ENCODE measurements around the gene PCGF1.

PCGF1 gene

GRCh38 chr2:74512744-74513604, 5.5 kb upstream of the PCGF1 start:
- no peak for TF ChIP-seq ZBTB7A (IDR thresholded peaks at IDR 0.05; ENCODE audit: low read depth)
- no peak for TF ChIP-seq RAD21 (IDR thresholded peaks at IDR 0.05; ENCODE audit: low read depth)
- TF ChIP-seq TEAD4 (IDR thresholded peaks at IDR 0.05), result no peak
- TF ChIP-seq YY1 (IDR thresholded peaks at IDR 0.05; ENCODE audit: low read depth), result no peak

DNA sequence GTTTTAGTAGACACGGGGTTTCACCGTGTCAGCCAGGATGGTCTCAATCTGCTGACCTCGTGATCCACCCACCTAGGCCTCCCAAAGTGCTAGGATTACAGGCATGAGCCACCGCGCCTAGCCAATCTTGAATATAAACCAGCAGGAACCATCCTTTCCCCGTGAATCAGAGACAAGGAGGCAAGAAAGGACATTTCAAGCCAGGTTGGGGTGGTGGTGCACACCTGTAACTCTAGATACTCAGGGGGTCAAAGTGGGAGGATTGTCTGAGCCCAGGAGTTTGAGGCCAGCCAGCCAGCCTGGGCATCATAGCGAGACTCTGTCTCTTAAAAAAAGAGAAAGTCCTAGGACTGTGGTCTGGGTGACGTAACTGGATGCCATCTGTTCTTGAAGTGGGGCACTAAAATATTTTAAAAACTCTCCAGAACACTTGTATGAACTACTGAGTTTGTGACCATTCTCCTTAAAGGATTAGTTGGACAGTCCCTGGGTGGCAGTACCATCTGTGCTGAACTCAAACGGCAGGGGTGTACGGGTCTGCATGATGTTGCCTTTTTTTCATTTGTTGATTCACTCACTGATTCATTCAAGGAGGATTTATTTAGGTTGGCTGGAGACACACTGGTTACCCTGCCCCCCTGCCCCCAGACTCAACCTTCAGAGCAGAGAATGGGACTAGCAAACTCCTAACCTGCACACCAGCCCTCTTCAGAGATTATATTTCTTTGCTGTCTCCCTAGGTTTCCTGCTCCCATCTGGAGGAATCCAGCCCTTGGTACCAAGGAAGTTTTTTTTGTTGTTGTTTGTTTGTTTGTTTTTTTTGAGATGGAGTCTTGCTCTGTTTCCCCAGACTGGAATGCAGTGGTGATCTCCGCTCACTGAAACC, 3.9 kb upstream of the PCGF1 start:
- no peak for TF ChIP-seq EP300 (IDR thresholded peaks at IDR 0.05; ENCODE audit: borderline replicate concordance)
- no peak for TF ChIP-seq CEBPB (IDR thresholded peaks at IDR 0.05)
- no peak for TF ChIP-seq RAD21 (IDR thresholded peaks at IDR 0.05; ENCODE audit: low read depth)
- TF ChIP-seq YY1 (IDR thresholded peaks at IDR 0.05; ENCODE audit: low read depth), result no peak

- TF ChIP-seq CREB1 (IDR thresholded peaks at IDR 0.05; ENCODE audit: low read depth) (no peak), TAF1 (IDR thresholded peaks at IDR 0.05; ENCODE audit: low read depth) (no peak), FOXM1 (IDR thresholded peaks at IDR 0.05; ENCODE audit: borderline replicate concordance, low read depth) (no peak), EP300 (IDR thresholded peaks at IDR 0.05; ENCODE audit: borderline replicate concordance) (no peak), REST (IDR thresholded peaks at IDR 0.05; ENCODE audit: low read depth) (no peak), USF1 (IDR thresholded peaks at IDR 0.05) (no peak), NFIC (IDR thresholded peaks at IDR 0.05) (no peak), YY1 (IDR thresholded peaks at IDR 0.05; ENCODE audit: low read depth) (no peak), ZBTB7A (IDR thresholded peaks at IDR 0.05; ENCODE audit: low read depth) (no peak), RAD21 (IDR thresholded peaks at IDR 0.05; ENCODE audit: low read depth) (no peak), CEBPB (IDR thresholded peaks at IDR 0.05) (no peak), EGR1 (IDR thresholded peaks at IDR 0.05) (no peak), TEAD4 (IDR thresholded peaks at IDR 0.05) (no peak), TCF12 (IDR thresholded peaks at IDR 0.05; ENCODE audit: low read depth) (no peak)
- TF ChIP-seq, protein P1, sequence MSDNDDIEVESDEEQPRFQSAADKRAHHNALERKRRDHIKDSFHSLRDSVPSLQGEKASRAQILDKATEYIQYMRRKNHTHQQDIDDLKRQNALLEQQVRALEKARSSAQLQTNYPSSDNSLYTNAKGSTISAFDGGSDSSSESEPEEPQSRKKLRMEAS (IDR thresholded peaks at IDR 0.05), result no peak
These were observed 2.8 kb upstream of the PCGF1 start for GRCh38 chr2:74510272-74510671.

DNA sequence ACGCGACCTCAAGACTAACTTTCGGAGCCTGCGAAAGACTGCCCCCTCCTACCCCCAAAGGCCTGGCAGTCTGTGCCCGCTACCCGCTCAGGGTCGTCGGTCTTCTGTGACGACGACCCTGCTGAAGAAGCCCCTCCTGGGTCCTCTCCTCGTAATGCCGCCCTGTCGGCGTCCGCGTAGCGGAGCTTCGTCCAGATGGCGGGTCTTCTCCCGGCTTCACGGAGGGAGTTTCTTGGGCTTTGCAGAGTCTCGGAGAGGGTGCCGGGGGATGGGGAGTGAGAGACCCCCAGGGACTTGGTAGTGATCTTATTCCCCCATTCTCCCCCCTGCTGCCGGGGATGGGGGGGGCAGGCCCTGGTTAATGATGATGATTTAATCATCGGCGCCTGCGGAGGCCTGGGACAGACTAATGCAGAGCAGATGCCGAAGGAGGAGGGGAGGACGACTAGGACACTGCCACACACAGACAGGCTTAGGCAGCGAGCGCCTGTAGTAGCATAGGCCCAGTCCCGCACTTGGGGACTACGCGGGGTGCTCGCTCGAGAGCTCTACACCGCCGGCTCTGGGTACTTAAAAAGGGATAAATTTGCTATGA, 528 bp upstream of the PCGF1 start:
- TF ChIP-seq ZBTB7A (IDR thresholded peaks at IDR 0.05; ENCODE audit: low read depth), result peak; percentile 95
- TF ChIP-seq CREB1 (IDR thresholded peaks at IDR 0.05; ENCODE audit: low read depth), result no peak

- no peak for TF ChIP-seq RAD21 (IDR thresholded peaks at IDR 0.05; ENCODE audit: low read depth)
- no peak for TF ChIP-seq EP300 (IDR thresholded peaks at IDR 0.05; ENCODE audit: borderline replicate concordance)
These were observed 1.8 kb downstream of the PCGF1 start for GRCh38 chr2:74505448-74506246.

DNA sequence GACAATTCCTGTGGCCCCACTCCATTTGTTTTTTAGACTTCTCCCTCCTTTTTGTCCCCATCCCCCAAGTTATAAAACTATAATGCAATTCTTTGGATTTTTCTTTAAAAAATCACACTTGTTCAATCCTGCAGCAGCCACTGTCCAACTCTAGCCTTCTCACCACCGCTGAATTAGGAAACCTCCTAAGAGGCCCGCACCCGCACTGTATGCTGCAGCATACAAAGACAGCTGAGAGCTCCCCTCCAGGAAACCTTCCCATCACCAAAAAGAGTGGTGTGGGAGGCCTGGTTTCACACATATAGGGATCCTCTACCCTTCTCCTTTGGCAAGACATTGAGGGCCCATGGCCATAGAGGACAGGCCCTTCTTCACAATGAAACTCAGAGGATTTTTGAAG, 2.9 kb downstream of the PCGF1 start:
- no peak for TF ChIP-seq YY1 (IDR thresholded peaks at IDR 0.05; ENCODE audit: low read depth)
- TF ChIP-seq USF1 (IDR thresholded peaks at IDR 0.05), result no peak
- no peak for TF ChIP-seq EGR1 (IDR thresholded peaks at IDR 0.05)
- no peak for TF ChIP-seq EP300 (IDR thresholded peaks at IDR 0.05; ENCODE audit: borderline replicate concordance)
- TF ChIP-seq CREB1 (IDR thresholded peaks at IDR 0.05; ENCODE audit: low read depth), result no peak
- no peak for TF ChIP-seq TAF1 (IDR thresholded peaks at IDR 0.05; ENCODE audit: low read depth)
- no peak for TF ChIP-seq CEBPB (IDR thresholded peaks at IDR 0.05)
- no peak for TF ChIP-seq FOXM1 (IDR thresholded peaks at IDR 0.05; ENCODE audit: borderline replicate concordance, low read depth)
